Jurkat, Clone E6-1 (cell line): ENCODE results near the gene RAB11FIP5.
A peak's percentile ranks its signal among the peaks of the same experiment; 100 is the strongest.

ENCODE experiments used
- DNase-seq: peaks from one replicate; pipeline ENCODE4 v3.0.0-alpha.2; 2011; ENCODE audit warnings: low read depth, low spot score
- H3K4me3 ChIP-seq: 2 replicates; pipeline ENCODE4 v1.5.1; 2011; ENCODE audit warnings: mild to moderate bottlenecking, low read length, control low read depth, moderate library complexity

RAB11FIP5 gene

GRCh38 chr2:73043929-73044832, 68.6 kb downstream of the RAB11FIP5 start:
- no peak overlapping the region for H3K4me3 ChIP-seq
- peak; percentile 55 for DNase-seq

- no peak for DNase-seq
- H3K4me3 ChIP-seq = no peak overlapping the region
Measured at GRCh38 chr2:73043276-73043675, 69.5 kb downstream of the RAB11FIP5 start.

GRCh38 chr2:73037947-73038585, 74.7 kb downstream of the RAB11FIP5 start:
- no peak for DNase-seq
- H3K4me3 ChIP-seq = no peak overlapping the region

- no peak for DNase-seq
- no peak overlapping the region for H3K4me3 ChIP-seq
Measured at GRCh38 chr2:73036766-73037165, 76.0 kb downstream of the RAB11FIP5 start.

GRCh38 chr2:73035899-73036711, 76.6 kb downstream of the RAB11FIP5 start:
- no peak overlapping the region for H3K4me3 ChIP-seq
- no peak for DNase-seq

- no peak for DNase-seq
Measured at GRCh38 chr2:73034661-73035375, 77.9 kb downstream of the RAB11FIP5 start.

GRCh38 chr2:73033766-73034381, 78.9 kb downstream of the RAB11FIP5 start:
- DNase-seq = no peak
- H3K4me3 ChIP-seq = no peak overlapping the region

More at GRCh38 chr2:73034661-73035375, 77.9 kb downstream of the RAB11FIP5 start:
- no peak overlapping the region for H3K4me3 ChIP-seq

GRCh38 chr2:73033142-73033765, 79.5 kb downstream of the RAB11FIP5 start:
- H3K4me3 ChIP-seq = no peak overlapping the region
- no peak for DNase-seq

- H3K4me3 ChIP-seq = no peak overlapping the region
- DNase-seq = no peak
Measured at GRCh38 chr2:73032702-73033097, 80.0 kb downstream of the RAB11FIP5 start.

GRCh38 chr2:73031725-73032701, 80.7 kb downstream of the RAB11FIP5 start:
- no peak for DNase-seq
- no peak overlapping the region for H3K4me3 ChIP-seq

- no peak overlapping the region for H3K4me3 ChIP-seq
- no peak for DNase-seq
Measured at GRCh38 chr2:73031095-73031678, 81.6 kb downstream of the RAB11FIP5 start.

GRCh38 chr2:73028841-73029240, 83.9 kb downstream of the RAB11FIP5 start:
- no peak overlapping the region for H3K4me3 ChIP-seq
- no peak for DNase-seq

GRCh38 chr2:73027340-73027739, 85.4 kb downstream of the RAB11FIP5 start:
- DNase-seq = no peak
- no peak overlapping the region for H3K4me3 ChIP-seq

GRCh38 chr2:73023497-73023896, 89.3 kb downstream of the RAB11FIP5 start:
- DNase-seq = no peak
- no peak overlapping the region for H3K4me3 ChIP-seq
